Lung (tissue), 12 donors: ENCODE results near the gene N4BP2L1. TPM values are rescaled to one million over a fixed set of nuclear protein-coding genes. Genes with fewer than 3 reads are reported as not detected.

ENCODE experiments used
- ATAC-seq: fragments of 200-7000 bp; cut with Tn5 transposase; one replicate; pipeline ENCODE4 v1.9.1; 2020; ENCODE audit warnings: moderate number of reproducible peaks; ENCODE audit not compliant: insufficient read depth, low FRiP score
- DNase-seq, 3 donors: peaks; one replicate each; pipeline ENCODE4 v3.0.0-alpha.2; 2013 to 2017
- H3K27ac ChIP-seq, 2 donors: one replicate each; pipeline ENCODE4 v1.5.1; 2013; ENCODE audit warnings: mild to moderate bottlenecking in 2 of 2, moderate library complexity in 2 of 2, control low read depth in 1 of 2, inconsistent platforms in 1 of 2, low read depth in 1 of 2, low read length in 1 of 2
- H3K27me3 ChIP-seq, 3 donors: one replicate each; pipeline ENCODE4 v1.5.1; 2013; ENCODE audit warnings: low read length in 2 of 3; ENCODE audit not compliant: control insufficient read depth in 3 of 3, insufficient read depth in 3 of 3
- H3K36me3 ChIP-seq, 4 donors: one replicate each; pipeline ENCODE4 v1.5.1; 2013; ENCODE audit warnings: low read length in 4 of 4, mild to moderate bottlenecking in 1 of 4, moderate library complexity in 1 of 4; ENCODE audit not compliant: control insufficient read depth in 4 of 4, insufficient read depth in 4 of 4
- H3K4me1 ChIP-seq, 5 donors: one replicate each; pipeline ENCODE4 v1.5.1; 2013; ENCODE audit warnings: low read length in 5 of 5, mild to moderate bottlenecking in 2 of 5, moderate library complexity in 1 of 5; ENCODE audit not compliant: control insufficient read depth in 5 of 5, insufficient read depth in 5 of 5
- H3K4me3 ChIP-seq: one replicate; pipeline ENCODE4 v1.5.1; 2013; ENCODE audit warnings: mild to moderate bottlenecking, control low read depth, moderate library complexity
- H3K9ac ChIP-seq, 2 donors: one replicate each; pipeline ENCODE4 v1.5.1; 2013; ENCODE audit warnings: low read length in 2 of 2, control low read depth in 1 of 2; ENCODE audit not compliant: insufficient read depth in 1 of 2
- H3K9me3 ChIP-seq, 4 donors: one replicate each; pipeline ENCODE4 v1.5.1; 2013; ENCODE audit warnings: low read length in 3 of 4, mild to moderate bottlenecking in 1 of 4, moderate library complexity in 1 of 4; ENCODE audit not compliant: control insufficient read depth in 4 of 4, insufficient read depth in 3 of 4
- WGBS, 2 donors: extraction: QIAGEN DNeasy Blood & Tissue Kit; methylation state at CpG; one replicate each; pipeline ENCODE4 v1.1.7; 2013; 5-methylcytosine and 5-hydroxymethylcytosine counted together
- polyA plus RNA-seq, 2 donors: library from polyadenylated mRNA; stranded (reverse); fragments of 200-250 nt; gene quantifications; one replicate each; pipeline ENCODE4 v1.2.1, GENCODE V29; 2013
- total RNA-seq, 2 donors: library from RNA; depleted of rRNA in 1 of 2; stranded (reverse); fragments of >200 nt in 1 of 2; gene quantifications; one replicate each; pipeline ENCODE4 v1.2.1, GENCODE V29; 2014 to 2021
- TF ChIP-seq, protein P1 (sequence below): IDR thresholded peaks from 2 replicates; pipeline ENCODE4 v1.5.1; 2012; ENCODE audit warnings: mild to moderate bottlenecking; ENCODE audit errors: control extremely low read depth, extremely low read depth
- donor health status: control.
- donor health status: control.
- donor health status: Bipolar disorder and iron deficiency.
- donor health status: healthy.
- donor health status: DM: yes; HTN: yes; CAD: no.

The N4BP2L1 gene
- total and polyA plus RNA-seq, 4 donors: 12.4 to 81.8 (median 17.1) TPM

- Histone ChIP-seq H3K36me3 (peaks cover 0 to 4% (median 1%) of the 10 kb centered on the region in 4 donors), H3K9ac (no peak overlapping the region), H3K27me3 (no peaks in the 10 kb centered on the region), H3K9me3 (no peaks in the 10 kb centered on the region), H3K4me1 (peaks cover 0 to 8% (median 3%) of the 10 kb centered on the region in 5 donors), H3K27ac (no peak overlapping the region), H3K4me3 (no peak overlapping the region)
- TF ChIP-seq, protein P1, sequence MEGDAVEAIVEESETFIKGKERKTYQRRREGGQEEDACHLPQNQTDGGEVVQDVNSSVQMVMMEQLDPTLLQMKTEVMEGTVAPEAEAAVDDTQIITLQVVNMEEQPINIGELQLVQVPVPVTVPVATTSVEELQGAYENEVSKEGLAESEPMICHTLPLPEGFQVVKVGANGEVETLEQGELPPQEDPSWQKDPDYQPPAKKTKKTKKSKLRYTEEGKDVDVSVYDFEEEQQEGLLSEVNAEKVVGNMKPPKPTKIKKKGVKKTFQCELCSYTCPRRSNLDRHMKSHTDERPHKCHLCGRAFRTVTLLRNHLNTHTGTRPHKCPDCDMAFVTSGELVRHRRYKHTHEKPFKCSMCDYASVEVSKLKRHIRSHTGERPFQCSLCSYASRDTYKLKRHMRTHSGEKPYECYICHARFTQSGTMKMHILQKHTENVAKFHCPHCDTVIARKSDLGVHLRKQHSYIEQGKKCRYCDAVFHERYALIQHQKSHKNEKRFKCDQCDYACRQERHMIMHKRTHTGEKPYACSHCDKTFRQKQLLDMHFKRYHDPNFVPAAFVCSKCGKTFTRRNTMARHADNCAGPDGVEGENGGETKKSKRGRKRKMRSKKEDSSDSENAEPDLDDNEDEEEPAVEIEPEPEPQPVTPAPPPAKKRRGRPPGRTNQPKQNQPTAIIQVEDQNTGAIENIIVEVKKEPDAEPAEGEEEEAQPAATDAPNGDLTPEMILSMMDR: no peak
- ATAC-seq: no peak
- 79 to 92% methylated on average over 3 of the region's 3 CpGs for WGBS, 2 donors
- DNase-seq: no peak
These were observed 18.3 kb upstream of the N4BP2L1 start for GRCh38 chr13:32446220-32446619.

DNA sequence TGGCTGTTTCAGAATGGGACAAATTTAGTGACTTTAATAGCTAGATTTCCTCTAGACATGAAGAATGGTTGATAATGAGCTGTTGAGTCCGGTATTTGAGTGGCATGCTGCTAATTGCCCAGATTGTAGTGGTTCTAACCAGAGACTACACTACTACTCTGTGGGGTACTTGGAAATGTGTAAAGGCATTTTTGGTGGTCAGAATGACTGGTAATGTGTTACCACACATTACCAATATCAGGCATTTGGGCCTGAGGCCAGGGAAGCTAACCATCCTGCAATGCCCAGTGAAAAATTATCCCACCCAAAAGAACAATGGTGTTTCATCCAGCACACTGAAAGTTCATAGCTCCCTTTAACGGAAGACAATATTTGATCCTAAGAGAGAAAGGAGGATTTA is 17.5 kb upstream of the N4BP2L1 start:
- H3K4me3 ChIP-seq: no peak overlapping the region
- TF ChIP-seq, protein P1: no peak
- H3K4me1 ChIP-seq: peaks cover 0 to 8% (median 3%) of the 10 kb centered on the region in 5 donors
- H3K36me3 ChIP-seq: peaks cover 0 to 2% (median 0%) of the 10 kb centered on the region in 4 donors
- H3K9ac ChIP-seq: no peak overlapping the region
- 96 to 97% methylated on average over 2 of the region's 2 CpGs for WGBS, 2 donors
- no peak overlapping the region for H3K27ac ChIP-seq
- no peak for DNase-seq
- no peak for ATAC-seq
- no peaks in the 10 kb centered on the region for H3K9me3 ChIP-seq
- no peaks in the 10 kb centered on the region for H3K27me3 ChIP-seq

GRCh38 chr13:32443111-32443510 is 15.2 kb upstream of the N4BP2L1 start:
- Histone ChIP-seq H3K36me3 (peaks cover 0 to 4% (median 0%) of the 10 kb centered on the region in 4 donors), H3K9me3 (no peaks in the 10 kb centered on the region), H3K27me3 (no peaks in the 10 kb centered on the region), H3K9ac (no peak overlapping the region), H3K4me3 (no peak overlapping the region), H3K4me1 (peaks cover 0 to 7% (median 3%) of the 10 kb centered on the region in 5 donors), H3K27ac (no peak overlapping the region)
- ATAC-seq (no peak), DNase-seq (peak in 1 of 3 donors; percentile 41)
- TF ChIP-seq, protein P1: peak; percentile 32
- 33 to 44% methylated on average over 2 of the region's 2 CpGs for WGBS, 2 donors

- DNase-seq (no peak), ATAC-seq (no peak)
- TF ChIP-seq, protein P1: no peak
- no peaks in the 10 kb centered on the region for H3K27me3 ChIP-seq
- WGBS, 2 donors: 80 to 86% methylated on average over 4 of the region's 4 CpGs
- H3K36me3 ChIP-seq: peaks cover 0 to 10% (median under 1%) of the 10 kb centered on the region in 4 donors
- no peaks in the 10 kb centered on the region for H3K9me3 ChIP-seq
- H3K4me3 ChIP-seq: no peak overlapping the region
- H3K9ac ChIP-seq: no peak overlapping the region
- H3K27ac ChIP-seq: no peak overlapping the region
- no peaks in the 10 kb centered on the region for H3K4me1 ChIP-seq
These were observed 10.9 kb upstream of the N4BP2L1 start for GRCh38 chr13:32438871-32439270.
